EH (cell line): ENCODE data around the gene KCND1.
"Not testable (repeated sequence)": the region's sequence is repeated elsewhere in the genome, so short reads cannot be mapped to it uniquely, and the experiment has no call there.

Experiments used
- DNase-seq: peaks from one replicate; pipeline ENCODE4 v3.0.0-alpha.2; 2015; ENCODE audit warnings: low read depth

The KCND1 gene

DNA sequence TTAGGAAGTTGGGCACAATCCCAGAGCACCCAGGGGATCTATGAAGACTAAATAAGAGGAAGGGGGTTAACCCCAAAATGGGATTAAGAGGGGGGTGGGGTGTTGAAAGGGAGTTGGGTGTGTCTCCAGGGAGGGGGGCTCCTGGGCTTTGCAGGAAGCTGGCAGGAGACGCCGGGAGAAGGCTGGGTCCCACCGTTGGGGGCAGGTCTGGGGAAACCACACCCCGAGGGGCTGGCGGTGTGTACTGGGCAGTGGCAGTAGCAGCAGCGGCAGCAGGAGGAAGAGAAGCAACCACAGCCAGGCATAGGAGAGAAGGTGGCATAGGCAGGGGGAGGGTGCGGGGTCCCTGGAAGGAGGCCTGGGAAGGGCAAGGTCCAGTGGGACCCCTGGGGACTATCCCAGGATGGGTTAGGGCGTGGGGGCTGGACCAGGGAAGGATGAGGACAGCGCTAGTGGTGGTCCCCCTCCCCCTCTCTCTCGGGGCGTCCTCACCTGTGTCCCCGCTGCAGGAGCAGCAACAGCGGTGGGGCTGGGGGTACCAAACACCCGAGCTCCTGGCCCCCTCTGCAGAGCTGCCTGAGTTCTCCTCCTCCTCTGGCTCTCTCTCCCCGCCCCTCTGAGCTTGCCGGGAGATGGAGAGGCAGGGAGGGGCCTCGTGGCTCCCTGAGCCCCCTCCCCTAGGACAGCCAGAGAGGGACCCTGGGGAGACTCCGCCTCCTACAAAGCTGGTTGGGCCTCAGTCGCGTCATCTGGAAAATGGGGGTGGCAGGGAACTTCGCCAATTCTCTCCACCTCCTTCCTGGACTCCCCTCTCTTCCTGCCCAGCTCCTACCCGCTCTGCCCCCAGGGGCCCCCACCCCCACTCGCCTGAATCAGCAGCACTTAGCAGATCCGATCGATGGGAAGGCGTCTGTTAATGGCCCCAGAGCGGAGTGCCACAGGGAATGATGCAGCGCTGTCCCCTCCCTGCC, at the start of gene KCND1:
KCND1 (minus strand) TSS at position 596 of the 971 bp plus-strand sequence. CDS start 1,573 bp downstream, outside the sequence.
- DNase-seq: peak; percentile 71

DNA sequence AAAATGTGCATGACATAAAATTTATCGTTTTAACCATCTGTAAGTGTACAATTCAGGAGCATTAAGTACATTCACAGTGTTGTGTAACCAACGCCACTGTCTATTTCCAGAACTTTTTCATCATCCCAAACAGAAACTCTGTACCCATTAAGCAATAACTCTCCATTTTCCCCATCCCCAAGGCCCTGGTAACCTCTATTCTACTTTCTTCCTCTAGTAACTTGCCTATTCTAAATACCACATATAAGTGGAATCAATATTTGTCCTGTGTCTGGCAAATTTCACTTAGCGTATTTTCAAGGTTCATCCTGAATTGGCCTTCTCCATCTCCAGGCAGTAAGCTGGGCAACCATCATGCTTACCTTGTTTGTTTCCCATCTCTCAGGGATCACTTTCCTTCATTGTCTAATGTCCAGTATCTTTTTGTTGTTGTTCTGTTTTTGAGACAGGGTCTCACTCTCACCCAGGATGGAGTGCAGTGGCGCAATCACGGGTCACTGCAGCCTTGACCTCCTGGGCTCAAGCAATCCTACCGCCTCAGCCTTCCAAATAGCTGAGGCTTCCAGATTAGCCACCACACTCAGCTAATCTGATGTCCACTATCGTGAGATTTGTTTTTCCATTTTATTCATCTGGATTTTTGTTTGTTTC, 48.1 kb upstream of the KCND1 start:
- no peak for DNase-seq

DNA sequence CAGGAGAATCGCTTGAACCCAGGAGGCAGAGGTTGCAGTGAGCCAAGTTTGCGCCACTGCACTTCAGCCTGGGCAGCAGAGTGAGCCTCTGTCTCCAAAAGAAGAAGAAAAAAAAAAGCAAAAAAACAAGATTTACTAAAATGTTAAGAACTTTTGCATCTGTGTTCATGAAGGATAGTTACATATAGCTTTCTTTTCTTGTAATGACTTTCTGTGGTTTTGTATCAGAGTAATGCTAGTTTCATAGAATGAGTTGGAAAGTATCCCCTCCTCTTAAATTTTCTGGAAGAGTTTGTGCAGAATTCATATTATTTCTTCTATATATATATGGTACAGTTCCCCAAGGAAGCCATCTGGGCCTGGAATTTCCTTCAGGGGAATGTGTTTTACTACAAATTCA, 47.4 kb upstream of the KCND1 start:
- no peak for DNase-seq

DNA sequence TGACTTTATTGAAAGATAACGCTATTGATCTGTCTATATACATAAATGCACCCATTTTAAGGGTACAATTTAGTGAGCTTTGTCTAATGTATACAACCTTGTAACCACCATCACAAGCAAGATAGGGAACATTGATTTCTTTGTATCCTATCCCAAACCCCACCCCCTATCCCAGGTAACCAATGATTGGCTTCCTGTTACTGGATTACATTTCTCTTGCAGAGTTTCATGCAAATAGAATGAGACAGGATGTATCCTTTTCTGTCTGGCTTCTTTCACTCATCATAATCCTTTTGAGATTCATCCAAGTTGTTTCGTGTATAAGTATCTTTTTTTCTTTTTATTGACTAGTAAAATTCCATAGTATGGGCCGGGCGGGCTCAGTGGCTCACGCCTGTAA, 32.1 kb upstream of the KCND1 start:
- no peak for DNase-seq

DNA sequence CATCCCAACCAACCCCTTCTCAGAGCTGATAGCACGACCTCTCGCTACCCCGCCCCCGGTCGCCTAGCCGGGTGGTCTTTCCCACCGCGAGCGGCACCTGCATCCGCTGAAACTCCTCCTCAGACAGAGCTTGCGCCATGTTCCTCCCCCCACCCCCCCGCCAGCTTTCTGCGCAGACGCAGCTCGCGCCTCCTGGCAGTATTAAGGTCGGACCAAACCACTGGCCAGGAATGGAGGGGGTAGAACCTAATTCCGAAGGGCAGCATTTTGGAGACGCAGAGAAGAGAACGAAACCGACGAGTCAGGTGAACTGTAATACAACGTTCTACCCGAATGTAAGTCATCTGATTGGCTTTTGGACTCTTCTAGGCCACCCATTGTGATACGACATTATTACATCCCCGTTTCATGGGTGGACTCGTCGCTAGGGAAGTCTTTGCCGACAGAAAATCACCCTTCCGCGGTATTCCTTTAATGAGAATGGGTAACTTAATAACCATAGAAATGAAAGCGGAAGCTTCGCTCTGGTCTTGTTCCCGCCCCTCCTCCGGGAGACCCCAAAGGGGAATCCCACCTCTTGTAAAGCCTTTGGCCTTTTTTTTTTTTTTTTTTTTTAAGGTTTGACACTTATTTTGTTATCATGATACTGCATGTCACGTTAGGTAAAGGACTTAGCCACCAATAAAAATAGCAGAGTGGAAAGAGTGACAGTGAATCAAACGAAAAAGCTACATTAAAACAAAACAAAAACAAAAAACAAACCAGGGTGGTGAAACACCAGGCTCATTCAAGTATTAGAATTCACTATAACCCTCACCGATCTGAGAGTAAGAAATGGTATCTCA, 30.7 kb upstream of the KCND1 start, which contains the start of gene GRIPAP1:
GRIPAP1 (minus strand) TSS at position 174 of the 845 bp plus-strand sequence; CDS start at position 139, 35 bp downstream.
- DNase-seq: peak; percentile 78

DNA sequence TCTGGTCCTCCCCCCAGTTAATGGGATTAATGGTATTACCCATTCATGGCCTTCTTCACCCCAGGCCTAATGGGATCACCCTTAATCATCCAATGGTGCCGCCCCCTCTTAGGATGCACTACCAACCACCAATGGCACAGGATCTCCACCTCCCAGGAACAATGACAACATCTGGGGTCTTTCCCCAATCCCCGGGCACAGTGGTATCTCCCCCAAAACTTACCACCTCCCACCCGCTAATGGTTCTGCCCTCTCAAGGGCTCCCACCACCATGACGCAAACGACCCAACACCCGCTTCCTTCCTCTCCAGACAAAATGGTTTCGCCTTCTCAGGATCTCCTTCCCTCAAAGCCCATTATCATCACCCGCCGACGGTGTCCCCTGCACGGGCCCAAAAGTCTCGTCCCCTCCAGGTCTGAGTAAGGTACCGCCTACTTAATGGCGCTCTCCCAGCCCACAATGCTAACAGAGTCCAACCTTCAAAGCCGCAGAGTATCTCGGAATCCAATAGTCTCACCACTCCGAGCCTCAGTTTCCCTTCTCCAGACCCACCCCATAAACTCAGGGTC, 30.0 kb upstream of the KCND1 start:
- peak; percentile 40 for DNase-seq

DNA sequence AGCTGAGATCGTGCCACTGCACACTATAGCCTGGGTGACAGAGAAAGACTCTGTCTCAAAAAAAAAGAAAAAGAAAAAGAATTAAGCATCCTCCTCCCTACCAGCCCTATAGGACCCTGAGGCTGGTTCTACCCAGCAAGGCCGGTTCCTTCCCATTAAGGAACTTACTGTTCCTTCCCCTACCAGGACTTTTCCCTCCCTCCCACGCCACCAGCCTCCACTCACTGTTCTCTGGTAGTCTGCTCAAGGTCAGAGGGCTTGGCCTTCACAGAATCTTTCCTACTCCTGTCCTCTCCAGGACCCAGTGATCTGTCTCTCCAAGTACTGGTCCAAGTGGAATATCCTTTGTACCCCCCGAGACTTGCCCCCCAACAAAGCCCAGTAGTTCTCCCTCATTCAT, 29.0 kb upstream of the KCND1 start:
- no peak for DNase-seq

DNA sequence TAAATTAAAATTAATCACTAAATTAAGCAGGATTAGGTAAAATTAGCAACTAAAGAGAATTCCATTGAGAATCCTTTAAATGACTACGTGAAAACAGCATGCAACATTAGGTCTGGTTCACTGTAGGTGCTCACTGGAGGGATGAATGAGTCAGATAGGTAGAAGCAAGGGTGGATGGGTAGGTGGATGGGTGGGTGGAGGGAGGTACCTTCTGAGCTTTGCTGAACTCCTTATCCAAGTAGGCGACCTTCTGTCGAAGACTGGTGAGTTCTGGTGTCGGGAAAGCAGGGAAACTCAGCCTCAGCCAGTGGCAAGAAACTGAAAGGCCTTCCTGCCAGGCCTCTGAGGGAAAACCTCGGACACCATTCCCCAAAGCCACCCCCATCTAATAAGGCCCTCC, 27.4 kb upstream of the KCND1 start:
- no peak for DNase-seq

DNA sequence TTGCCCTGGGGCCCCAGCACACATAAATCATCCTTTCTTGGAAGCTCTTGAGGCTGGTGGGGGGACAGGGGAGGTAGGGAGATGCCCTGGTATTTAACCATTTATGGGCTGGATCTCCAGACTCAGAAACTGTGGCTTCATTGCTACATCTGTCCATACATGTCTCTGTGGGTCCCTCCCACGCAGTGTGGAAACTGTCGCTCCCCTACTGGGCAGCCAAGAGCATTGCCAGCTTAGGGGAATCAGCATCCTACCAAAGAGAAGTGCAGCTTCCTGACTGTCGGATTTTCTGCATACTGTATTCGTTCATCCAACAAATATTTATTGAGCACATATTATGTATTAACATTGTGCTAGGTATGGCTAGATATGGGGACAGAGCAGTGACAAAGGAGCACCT, 26.7 kb upstream of the KCND1 start:
- DNase-seq: no peak

DNA sequence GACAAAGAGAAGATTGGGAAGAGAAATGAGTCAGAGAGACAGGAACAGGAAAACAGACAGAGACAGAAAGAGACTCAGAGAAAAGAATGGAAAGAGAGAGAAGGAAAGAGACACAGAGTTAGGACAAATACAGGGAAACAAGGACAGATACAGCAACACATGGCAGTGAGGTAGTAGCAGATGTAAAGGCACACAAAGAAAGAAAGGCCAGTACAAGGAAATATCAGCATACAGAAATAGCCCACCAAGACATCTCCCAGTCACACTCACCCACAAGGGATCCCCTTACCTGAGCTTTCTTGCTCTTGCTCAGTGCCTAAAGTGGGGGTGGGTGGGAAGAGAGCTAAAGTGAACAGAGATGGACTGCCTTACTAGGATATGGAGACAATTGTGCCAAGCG, 26.2 kb upstream of the KCND1 start:
- no peak for DNase-seq

DNA sequence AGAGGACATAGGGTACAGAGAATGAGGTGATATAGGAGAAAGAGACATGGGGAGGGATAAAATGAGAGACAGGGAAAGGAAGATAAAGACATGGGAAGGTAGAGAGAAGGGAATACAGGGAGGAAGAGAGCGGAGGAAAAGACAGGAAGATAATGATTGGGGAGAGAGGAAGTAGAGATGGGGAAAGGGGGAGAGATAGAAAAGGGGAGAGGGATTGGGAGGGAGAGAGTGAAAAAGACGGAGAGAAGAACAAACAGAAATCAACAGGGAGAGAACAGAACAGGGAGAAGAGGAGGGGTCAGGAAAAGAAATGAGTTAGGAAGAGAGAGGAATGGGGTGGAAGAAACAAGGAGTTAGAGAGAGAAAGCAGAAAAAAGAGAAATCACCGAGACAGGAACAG, 25.8 kb upstream of the KCND1 start:
- DNase-seq: no peak

DNA sequence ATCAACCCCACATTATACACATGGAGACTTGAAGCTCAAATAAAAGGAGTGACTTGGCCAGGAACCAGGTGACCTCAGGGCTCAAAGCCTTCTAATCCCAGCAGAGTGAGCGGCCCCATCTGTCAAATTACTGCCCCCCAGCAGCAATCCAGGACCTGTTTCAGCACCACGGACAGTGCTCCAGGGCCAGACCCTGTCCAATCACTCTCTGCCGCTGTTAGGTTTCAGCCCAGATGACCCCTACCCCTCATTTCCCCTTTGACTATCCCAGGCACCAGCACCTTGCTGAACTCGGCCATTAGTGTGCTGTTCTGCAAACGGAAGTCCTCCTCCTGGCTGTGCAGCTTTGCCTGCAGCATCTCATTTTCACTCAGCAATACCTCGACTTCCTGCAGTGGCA, 25.3 kb upstream of the KCND1 start:
- DNase-seq: peak; percentile 12

DNA sequence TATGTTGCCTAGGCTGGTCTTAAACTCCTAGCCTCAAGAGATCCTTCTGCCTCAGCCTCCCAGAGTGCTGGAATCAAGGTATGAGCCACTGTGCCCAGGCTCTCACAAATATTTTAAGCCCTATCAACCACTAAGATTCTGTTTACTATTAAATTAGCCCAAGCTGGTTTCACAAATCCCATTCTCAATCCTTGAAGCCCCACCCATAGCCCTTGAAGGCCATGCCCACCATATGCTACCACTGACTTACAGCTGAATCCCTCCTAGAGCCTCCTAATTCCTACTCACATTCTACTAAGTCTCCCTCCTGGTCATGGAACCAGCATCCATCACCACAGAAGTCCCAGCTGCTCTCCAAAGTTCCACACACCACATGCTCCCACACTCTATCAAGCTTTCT, 20.7 kb upstream of the KCND1 start:
- DNase-seq: no peak

DNA sequence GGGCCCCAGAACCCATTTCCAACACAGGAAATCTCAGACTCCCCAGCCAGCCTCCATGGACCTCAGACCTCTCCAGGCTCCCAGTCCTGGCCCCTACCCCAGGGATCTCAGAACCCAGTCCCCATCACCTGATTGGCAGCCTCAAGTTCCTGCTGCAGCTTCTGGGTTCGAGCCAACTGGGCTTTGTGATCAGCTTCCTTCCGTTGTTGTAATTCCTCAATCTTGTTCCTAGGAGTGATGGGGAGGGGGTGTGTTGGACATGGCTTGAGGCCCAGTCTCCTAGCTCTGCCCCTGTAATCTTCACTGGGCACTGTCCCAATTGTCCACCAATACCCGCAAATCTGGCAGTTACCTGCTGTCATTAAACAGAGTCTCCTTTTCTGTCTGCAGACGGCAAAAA, 17.8 kb upstream of the KCND1 start:
- no peak for DNase-seq

DNA sequence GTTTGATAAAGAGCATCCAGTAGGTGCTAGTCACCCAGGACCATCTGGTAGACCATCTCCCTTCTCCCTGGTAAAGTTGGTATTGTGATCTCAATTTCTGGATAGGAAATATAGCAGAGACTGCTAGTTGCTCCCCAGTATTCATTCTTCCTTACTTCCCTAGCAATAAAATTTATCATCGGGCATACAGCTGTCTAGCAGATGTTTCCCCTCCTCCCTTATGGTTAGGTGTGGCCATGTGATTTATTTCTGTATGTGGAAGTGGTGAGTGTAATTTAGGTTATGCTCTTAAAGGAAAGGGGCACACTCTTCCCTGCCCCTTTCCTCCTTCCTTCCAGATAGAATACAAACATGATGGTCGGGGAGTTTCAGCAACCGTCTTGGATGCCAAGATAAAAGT, 12.3 kb upstream of the KCND1 start:
- no peak for DNase-seq

DNA sequence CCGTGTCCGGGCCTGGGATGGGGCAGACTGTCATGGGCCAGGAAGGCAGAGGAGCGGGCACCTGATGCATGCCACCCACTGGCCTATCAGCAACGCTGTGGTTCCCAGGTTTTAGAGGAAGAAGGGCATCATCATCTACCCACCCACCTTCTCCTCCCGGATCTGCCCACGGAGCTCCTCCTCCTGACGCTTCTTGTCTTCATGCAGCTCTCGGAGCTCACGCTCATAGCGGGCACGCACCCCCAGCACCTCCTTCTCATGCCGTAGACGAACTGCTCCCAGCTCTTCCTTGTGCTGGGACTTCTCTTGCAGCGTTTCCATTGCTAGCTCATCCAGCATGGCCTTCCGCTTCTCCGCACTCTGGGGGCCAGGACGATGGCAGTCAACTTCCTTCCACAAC, 11.4 kb upstream of the KCND1 start:
- no peak for DNase-seq

DNA sequence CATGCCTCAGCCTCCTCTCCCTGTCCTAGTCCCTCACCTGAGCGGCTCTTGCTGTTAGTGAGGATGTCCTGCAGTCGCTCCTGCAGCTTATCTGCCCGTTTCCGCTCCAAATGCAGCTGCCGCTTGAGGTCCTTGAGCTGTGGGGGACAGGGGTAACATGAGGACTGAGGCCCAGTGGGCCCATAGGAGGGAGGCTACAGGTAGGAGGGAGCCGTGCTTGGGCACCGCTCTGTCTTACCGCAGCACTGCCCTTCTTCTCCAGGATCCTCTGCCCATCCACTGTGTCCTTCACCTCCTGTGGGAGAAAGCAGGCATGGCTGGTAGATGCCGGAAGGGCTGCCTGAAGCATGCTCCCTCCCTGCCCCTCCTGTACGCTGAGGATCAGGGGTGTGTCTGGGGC, 9.5 kb upstream of the KCND1 start:
- no peak for DNase-seq

DNA sequence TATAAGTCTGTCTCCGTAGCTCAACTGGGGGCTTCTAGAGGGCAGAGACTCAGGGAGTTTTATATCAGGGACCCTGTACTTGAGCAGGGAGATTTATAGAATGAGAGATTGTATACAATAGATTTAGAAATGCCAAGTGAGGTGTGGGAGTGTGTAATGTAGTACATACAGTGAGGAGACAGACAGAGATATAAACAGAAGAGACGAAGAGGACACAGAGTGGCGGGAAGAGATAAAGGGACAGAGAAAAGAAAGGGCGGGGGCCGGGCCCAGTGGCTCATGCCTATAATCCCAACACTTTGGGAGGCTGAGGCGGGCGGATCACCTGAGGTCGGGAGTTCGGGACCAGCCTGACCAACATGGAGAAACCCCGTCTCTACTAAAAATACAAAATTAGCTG, 8.7 kb upstream of the KCND1 start:
- not testable (repeated sequence) for DNase-seq

DNA sequence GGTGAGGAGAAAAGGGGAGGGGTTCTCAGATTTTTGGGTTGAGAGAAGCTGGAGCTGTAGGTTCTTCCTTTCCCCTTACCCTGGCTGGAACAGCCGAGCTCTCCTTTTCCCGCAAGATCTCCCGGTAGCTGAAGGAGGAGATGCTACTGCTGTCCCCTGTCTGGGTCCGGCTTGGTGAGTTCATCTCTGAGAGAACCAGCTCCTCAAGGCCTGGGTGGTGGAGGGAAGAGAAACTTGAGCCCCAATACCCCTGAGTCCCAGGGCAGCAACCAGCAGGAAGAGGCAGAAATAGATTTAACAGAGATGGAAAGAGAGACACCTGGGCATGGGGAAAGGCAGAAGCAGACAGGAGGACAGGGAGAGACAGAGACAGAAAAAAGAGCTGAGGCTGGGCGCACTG, 6.6 kb upstream of the KCND1 start:
- no peak for DNase-seq

DNA sequence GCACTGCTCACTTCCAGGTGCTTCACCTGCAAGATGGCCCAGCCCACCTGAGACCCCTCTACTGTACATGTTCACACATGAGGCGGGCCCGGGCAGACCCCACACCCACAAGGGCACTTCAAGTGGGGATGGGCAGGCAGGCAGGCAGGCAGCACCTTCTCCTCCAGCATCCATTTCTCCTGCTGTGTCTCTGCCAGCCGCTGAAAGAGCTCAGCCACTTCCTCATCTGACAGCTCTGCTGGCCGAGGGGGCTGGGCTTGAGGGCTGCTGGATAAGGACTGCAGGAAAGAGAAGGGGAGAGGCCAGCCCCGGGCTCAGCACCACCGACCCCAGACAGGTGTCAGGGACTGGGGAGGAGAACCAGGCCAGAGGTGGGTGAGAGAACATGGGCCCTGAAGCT, 4.4 kb upstream of the KCND1 start:
- no peak for DNase-seq

DNA sequence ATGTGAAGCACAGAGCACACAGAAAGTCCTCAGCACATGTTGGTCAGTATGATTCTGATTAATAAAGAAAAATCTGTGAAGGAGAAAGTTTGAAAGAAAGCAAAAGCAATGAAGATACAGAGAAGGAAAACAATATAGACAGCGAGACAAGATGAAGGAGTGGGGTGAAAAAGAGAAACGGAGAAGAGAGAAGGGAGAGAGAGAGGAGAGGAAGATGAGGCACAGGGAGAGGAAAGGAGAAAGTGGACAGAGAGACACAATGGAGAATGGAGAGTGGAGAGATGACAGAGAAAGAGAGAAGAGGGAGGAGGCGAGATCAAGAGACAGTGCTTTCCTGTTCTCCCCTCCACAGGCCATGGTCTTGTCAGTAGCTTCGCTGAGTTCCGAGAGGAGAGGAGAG, 3.9 kb upstream of the KCND1 start:
- DNase-seq: no peak

DNA sequence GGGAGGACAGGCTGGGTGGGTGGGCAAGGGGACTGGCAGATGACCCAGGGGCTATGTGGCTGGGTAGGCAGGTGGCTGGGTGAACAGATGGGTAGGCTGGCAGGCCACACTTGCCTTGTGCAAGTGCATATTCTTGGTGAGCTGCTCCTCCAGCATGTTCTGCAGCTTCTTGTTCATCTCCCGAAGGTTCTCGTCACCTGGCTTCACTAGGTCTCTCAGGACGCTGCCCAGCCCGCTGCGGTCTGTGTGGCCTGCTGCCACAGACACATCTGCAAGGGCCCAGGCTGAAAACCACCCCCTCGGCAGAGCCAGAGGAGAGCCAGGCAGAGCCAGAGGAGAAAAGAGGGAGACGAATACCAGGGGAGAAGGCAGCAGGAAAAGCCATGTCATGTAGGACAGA, 3.4 kb upstream of the KCND1 start:
- no peak for DNase-seq
